SU-DHL-6 (cell line): Measurements from ENCODE around the gene MTF2.

Experiments used
- H2AFZ ChIP-seq: fragments of 200-600 bp; sonication (generic); 2 replicates; pipeline ENCODE4 v1.6.1; 2014; ENCODE audit warnings: low read depth, mild to moderate bottlenecking, moderate library complexity, mixed read lengths, antibody characterized with exemption, low read length; ENCODE audit not compliant: severe bottlenecking
- H3F3A ChIP-seq: fragments of 200-600 bp; shearing (Covaris generic); 2 replicates; pipeline ENCODE4 v1.6.0; 2016; ENCODE audit warnings: antibody characterized with exemption, mild to moderate bottlenecking; ENCODE audit not compliant: insufficient read depth
- H3K27ac ChIP-seq: fragments of 200-600 bp; sonication (generic); 2 replicates; pipeline ENCODE4 v1.5.1; 2016; ENCODE audit warnings: low read depth, mild to moderate bottlenecking, low read length, moderate library complexity, mixed read lengths
- H3K27me3 ChIP-seq: fragments of 200-600 bp; sonication (generic), shearing (Covaris generic); 2 replicates; pipeline ENCODE4 v1.6.0; 2014; ENCODE audit warnings: mild to moderate bottlenecking, low read length
- H3K36me3 ChIP-seq: fragments of 200-600 bp; sonication (generic); 2 replicates; pipeline ENCODE4 v1.6.1; 2014; ENCODE audit warnings: mild to moderate bottlenecking, low read length, mixed read lengths
- H3K4me2 ChIP-seq: fragments of 300-600, 200-600 bp; shearing (Covaris generic), sonication (generic); 2 replicates; pipeline ENCODE4 v1.6.0; 2014; ENCODE audit warnings: low read length, low read depth, mild to moderate bottlenecking; ENCODE audit not compliant: poor library complexity, severe bottlenecking
- H3K4me3 ChIP-seq: fragments of 200-600 bp; sonication (generic); 2 replicates; pipeline ENCODE4 v1.5.1; 2014; ENCODE audit warnings: antibody characterized with exemption, low read length, mild to moderate bottlenecking, mixed read lengths; ENCODE audit not compliant: insufficient read depth, poor library complexity, severe bottlenecking
- H3K79me2 ChIP-seq: fragments of 200-600 bp; sonication (generic); 2 replicates; pipeline ENCODE4 v1.6.1; 2014; ENCODE audit warnings: mild to moderate bottlenecking, low read length, moderate library complexity; ENCODE audit not compliant: insufficient read depth
- H3K9ac ChIP-seq: fragments of 200-600 bp; sonication (generic); 2 replicates; pipeline ENCODE4 v1.7.0; 2014; ENCODE audit warnings: mild to moderate bottlenecking, low read length
- H3K9me2 ChIP-seq: fragments of 200-600 bp; sonication (generic); replicated peaks from 2 replicates; pipeline ENCODE4 v1.6.1; 2014; ENCODE audit warnings: low read length; ENCODE audit not compliant: insufficient read depth
- H3K9me3 ChIP-seq: fragments of 200-600 bp; sonication (generic); 2 replicates; pipeline ENCODE4 v1.6.1; 2014; ENCODE audit warnings: low read length, mixed read lengths; ENCODE audit not compliant: insufficient read depth
- H4K20me1 ChIP-seq: fragments of 200-600 bp; sonication (generic); 2 replicates; pipeline ENCODE4 v1.6.1; 2014; ENCODE audit warnings: low read depth, mild to moderate bottlenecking, antibody characterized with exemption, low read length, moderate library complexity, mixed read lengths
- EZH2phosphoT487 ChIP-seq: fragments of 200-600 bp; sonication (generic), shearing (Covaris generic); conservative IDR thresholded peaks from 2 replicates; pipeline ENCODE4 v1.6.1; 2018; ENCODE audit warnings: mild to moderate bottlenecking, antibody characterized with exemption, low read length, moderate library complexity, mixed read lengths
- TF ChIP-seq, protein P1 (sequence below): fragments of 200-600 bp; sonication (generic); IDR thresholded peaks from one replicate; pipeline ENCODE4 v1.5.1; 2017; ENCODE audit warnings: antibody characterized with exemption, mild to moderate bottlenecking, low read length, moderate library complexity; ENCODE audit not compliant: insufficient read depth, poor library complexity, severe bottlenecking

The MTF2 gene

DNA sequence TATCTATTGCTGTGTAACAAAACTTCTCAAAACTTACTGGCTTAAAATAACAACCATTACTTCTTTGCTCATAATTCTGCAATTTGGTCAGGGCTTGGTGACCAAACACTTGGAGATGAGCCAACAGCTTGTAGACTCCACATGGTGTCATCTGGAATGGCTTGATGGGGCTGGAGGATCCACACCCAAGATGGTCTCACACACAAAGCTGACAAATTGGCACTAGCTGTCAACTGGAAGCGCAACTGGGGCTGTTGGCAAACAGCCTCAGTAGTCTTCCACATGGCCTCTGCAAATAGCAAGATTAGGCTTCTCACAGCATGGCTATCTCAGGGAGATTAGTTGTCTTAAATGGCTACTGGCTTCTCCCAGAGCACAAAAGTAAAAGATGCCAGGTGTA, 27.1 kb upstream of the MTF2 start:
- Histone ChIP-seq H3F3A (no peaks in the 10 kb centered on the region), H3K9me2 (no peaks in the 10 kb centered on the region), H3K79me2 (no peaks in the 10 kb centered on the region), H3K4me3 (no peak overlapping the region), H3K27ac (no peak overlapping the region), H3K9me3 (no peaks in the 10 kb centered on the region), H3K4me2 (no peak overlapping the region), H3K9ac (no peak overlapping the region), H3K27me3 (no peaks in the 10 kb centered on the region), H4K20me1 (no peaks in the 10 kb centered on the region), H3K36me3 (no peaks in the 10 kb centered on the region), H2AFZ (no peak overlapping the region)
- no peak for TF ChIP-seq EZH2phosphoT487
- TF ChIP-seq, protein P1, sequence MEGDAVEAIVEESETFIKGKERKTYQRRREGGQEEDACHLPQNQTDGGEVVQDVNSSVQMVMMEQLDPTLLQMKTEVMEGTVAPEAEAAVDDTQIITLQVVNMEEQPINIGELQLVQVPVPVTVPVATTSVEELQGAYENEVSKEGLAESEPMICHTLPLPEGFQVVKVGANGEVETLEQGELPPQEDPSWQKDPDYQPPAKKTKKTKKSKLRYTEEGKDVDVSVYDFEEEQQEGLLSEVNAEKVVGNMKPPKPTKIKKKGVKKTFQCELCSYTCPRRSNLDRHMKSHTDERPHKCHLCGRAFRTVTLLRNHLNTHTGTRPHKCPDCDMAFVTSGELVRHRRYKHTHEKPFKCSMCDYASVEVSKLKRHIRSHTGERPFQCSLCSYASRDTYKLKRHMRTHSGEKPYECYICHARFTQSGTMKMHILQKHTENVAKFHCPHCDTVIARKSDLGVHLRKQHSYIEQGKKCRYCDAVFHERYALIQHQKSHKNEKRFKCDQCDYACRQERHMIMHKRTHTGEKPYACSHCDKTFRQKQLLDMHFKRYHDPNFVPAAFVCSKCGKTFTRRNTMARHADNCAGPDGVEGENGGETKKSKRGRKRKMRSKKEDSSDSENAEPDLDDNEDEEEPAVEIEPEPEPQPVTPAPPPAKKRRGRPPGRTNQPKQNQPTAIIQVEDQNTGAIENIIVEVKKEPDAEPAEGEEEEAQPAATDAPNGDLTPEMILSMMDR = no peak

DNA sequence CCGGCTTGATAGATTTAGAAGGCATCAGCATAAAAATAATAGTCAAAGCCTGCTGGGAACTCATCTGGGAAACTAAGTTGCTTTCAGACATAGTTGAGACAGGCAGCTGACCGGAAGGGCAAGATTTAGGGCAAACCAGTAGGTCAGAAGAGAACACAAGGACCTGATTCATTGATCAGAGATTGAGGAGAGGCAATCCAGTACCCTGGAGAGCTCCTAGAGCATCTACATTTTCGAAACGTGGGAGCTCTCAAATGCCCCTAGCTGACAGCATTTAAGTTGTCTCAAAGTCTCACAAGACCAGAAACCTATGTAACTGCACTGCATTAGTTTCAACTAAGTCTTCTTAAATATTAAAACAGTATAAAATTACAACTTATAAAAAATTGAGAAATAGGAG, 22.9 kb upstream of the MTF2 start:
- TF ChIP-seq, protein P1 = no peak
- TF ChIP-seq EZH2phosphoT487 = no peak
- Histone ChIP-seq H3F3A (no peaks in the 10 kb centered on the region), H3K9me3 (no peaks in the 10 kb centered on the region), H3K4me3 (no peak overlapping the region), H3K4me2 (no peak overlapping the region), H3K36me3 (no peaks in the 10 kb centered on the region), H4K20me1 (no peaks in the 10 kb centered on the region), H3K79me2 (no peaks in the 10 kb centered on the region), H3K27me3 (no peaks in the 10 kb centered on the region), H3K27ac (no peak overlapping the region), H2AFZ (no peak overlapping the region), H3K9ac (no peak overlapping the region), H3K9me2 (no peaks in the 10 kb centered on the region)

DNA sequence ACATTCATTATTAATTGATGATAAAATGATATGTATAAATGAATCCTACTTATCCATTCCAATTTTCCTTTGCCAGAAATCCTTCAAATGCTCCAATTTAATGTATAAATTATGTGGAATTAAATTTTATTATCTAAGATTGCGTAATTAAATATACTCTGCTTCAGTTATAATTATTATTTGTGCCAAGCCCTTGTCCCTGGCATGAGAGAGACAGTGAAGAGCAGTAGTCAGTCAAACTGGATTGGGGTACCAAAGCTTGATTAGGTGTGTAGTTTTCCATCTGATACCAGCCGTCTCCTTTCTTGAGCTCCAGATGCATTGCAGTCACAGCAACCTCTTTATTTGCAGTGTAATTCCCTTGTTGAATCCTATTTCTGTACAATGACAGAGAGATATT, 22.4 kb upstream of the MTF2 start:
- no peaks in the 10 kb centered on the region for H3K27me3 ChIP-seq
- H4K20me1 ChIP-seq = no peaks in the 10 kb centered on the region
- H3K9me3 ChIP-seq = no peaks in the 10 kb centered on the region
- H3F3A ChIP-seq = no peaks in the 10 kb centered on the region
- TF ChIP-seq, protein P1 = no peak
- TF ChIP-seq EZH2phosphoT487 = no peak
- no peak overlapping the region for H3K27ac ChIP-seq
- H2AFZ ChIP-seq = no peak overlapping the region
- H3K4me2 ChIP-seq = no peak overlapping the region
- H3K36me3 ChIP-seq = no peaks in the 10 kb centered on the region
- H3K9me2 ChIP-seq = no peaks in the 10 kb centered on the region
- H3K9ac ChIP-seq = no peak overlapping the region
- H3K79me2 ChIP-seq = no peaks in the 10 kb centered on the region
- H3K4me3 ChIP-seq = no peak overlapping the region
